ENCODE data around the gene CHTOP.

The CHTOP gene

GRCh38 chr1:153608742-153609584 lies 24.9 kb upstream of the CHTOP start:
- no peak overlapping the region for H3K4me3 Mint-ChIP-seq
- H3K36me3 Mint-ChIP-seq = no peaks in the 10 kb centered on the region
- H3K9me3 Mint-ChIP-seq = peaks cover 2% of the 10 kb centered on the region
- ATAC-seq = no peak
- H3K27me3 Mint-ChIP-seq = no peaks in the 10 kb centered on the region
- peaks cover 28% of the 10 kb centered on the region for H3K4me1 Mint-ChIP-seq
- no peak overlapping the region for H3K27ac Mint-ChIP-seq

DNA sequence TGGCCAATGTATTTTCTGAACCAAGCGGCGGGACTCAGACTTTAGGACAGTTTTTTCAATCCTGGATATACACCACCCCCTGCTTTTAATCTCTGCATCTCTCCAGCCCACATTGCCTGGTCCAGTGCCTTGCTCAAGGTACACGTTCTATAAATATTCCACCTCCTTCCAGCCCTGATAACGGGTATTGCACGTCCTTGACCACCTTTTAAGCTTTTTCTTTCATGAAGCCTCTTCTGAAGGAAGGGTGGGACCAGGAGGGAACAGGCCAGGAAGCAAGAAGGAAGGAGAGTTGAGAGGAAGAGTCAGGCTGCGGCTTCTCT lies 24.3 kb upstream of the CHTOP start:
- no peaks in the 10 kb centered on the region for H3K36me3 Mint-ChIP-seq
- H3K4me3 Mint-ChIP-seq = no peak overlapping the region
- no peaks in the 10 kb centered on the region for H3K27me3 Mint-ChIP-seq
- ATAC-seq = no peak
- H3K4me1 Mint-ChIP-seq = peaks cover 28% of the 10 kb centered on the region
- H3K27ac Mint-ChIP-seq = no peak overlapping the region
- peaks cover 2% of the 10 kb centered on the region for H3K9me3 Mint-ChIP-seq

DNA sequence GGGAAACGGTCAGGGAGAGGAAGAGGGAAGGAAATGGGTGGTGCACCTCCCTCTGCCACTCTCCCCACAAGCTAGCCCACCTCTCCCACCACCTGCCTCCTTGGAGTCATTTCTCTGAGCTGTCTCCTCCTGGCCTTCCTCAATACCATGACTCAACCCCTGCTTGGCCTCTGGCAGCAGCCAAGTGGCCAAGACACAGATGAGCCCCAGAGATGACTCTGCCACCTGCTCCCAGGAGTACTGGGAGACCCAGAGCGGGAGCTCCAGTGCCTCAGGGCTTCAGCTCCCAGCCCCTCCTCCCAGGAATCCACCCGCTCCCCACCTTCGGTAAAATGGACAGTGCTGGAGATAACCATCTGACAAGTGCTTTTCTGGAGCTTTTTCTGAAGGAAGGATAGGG lies 23.5 kb upstream of the CHTOP start:
- ATAC-seq = no peak
- Mint-ChIP-seq H3K27me3 (no peaks in the 10 kb centered on the region), H3K9me3 (no peaks in the 10 kb centered on the region), H3K4me3 (no peak overlapping the region), H3K36me3 (no peaks in the 10 kb centered on the region), H3K4me1 (peaks cover 23% of the 10 kb centered on the region), H3K27ac (no peak overlapping the region)

- ATAC-seq = no peak
- Mint-ChIP-seq H3K27ac (no peak overlapping the region), H3K9me3 (no peaks in the 10 kb centered on the region)
Observed at GRCh38 chr1:153610811-153611301, 23.0 kb upstream of the CHTOP start.

DNA sequence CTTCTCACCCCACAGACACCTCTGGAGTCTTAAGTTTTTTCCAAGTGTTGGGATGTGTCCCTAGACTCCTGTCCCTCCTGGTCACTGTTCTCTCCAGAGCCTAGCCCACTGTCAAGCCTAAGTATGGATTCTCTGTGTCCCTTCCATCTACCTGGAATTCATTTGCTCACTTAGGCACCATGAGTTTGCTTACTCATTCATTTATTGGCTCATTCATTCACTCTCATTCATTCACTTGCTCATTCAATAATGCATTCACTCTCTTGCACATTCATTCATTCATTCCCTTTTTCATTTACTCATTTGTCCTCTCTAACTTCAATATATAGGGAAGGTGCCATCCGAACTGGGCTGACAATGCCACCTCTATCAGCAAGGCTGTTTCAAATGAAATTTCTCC lies 22.5 kb upstream of the CHTOP start:
- H3K4me1 Mint-ChIP-seq = peaks cover 22% of the 10 kb centered on the region

More at GRCh38 chr1:153610811-153611301, 23.0 kb upstream of the CHTOP start:
- Mint-ChIP-seq H3K4me3 (no peak overlapping the region), H3K4me1 (peaks cover 22% of the 10 kb centered on the region), H3K27me3 (no peaks in the 10 kb centered on the region), H3K36me3 (no peaks in the 10 kb centered on the region)

GRCh38 chr1:153612111-153612754 lies 21.6 kb upstream of the CHTOP start:
- no peak for ATAC-seq
- Mint-ChIP-seq H3K27ac (no peak overlapping the region), H3K9me3 (no peaks in the 10 kb centered on the region), H3K4me3 (no peak overlapping the region), H3K4me1 (peaks cover 23% of the 10 kb centered on the region), H3K36me3 (no peaks in the 10 kb centered on the region), H3K27me3 (no peaks in the 10 kb centered on the region)

More for the DNA sequence above, 22.5 kb upstream of the CHTOP start:
- H3K27me3 Mint-ChIP-seq = no peaks in the 10 kb centered on the region
- H3K36me3 Mint-ChIP-seq = no peaks in the 10 kb centered on the region
- no peak overlapping the region for H3K27ac Mint-ChIP-seq
- H3K9me3 Mint-ChIP-seq = no peaks in the 10 kb centered on the region
- ATAC-seq = no peak
- H3K4me3 Mint-ChIP-seq = no peak overlapping the region

- no peak within 1 kb of the TSS for H3K4me3 Mint-ChIP-seq
- no peak for ATAC-seq
- peaks cover 29% of the 10 kb centered on the region for H3K4me1 Mint-ChIP-seq
- H3K27me3 Mint-ChIP-seq = no peaks in the 10 kb centered on the region
- no peaks in the 10 kb centered on the region for H3K9me3 Mint-ChIP-seq
- no peaks in the 10 kb centered on the region for H3K36me3 Mint-ChIP-seq
- H3K27ac Mint-ChIP-seq = peak within 1 kb of the TSS; percentile 40
Observed at GRCh38 chr1:153612755-153613331, 21.0 kb upstream of the CHTOP start, which contains the start of gene S100A16. Gene S100A16 (minus strand): TSS chr1:153613137. CDS start chr1:153608151, 4,986 bp downstream.

DNA sequence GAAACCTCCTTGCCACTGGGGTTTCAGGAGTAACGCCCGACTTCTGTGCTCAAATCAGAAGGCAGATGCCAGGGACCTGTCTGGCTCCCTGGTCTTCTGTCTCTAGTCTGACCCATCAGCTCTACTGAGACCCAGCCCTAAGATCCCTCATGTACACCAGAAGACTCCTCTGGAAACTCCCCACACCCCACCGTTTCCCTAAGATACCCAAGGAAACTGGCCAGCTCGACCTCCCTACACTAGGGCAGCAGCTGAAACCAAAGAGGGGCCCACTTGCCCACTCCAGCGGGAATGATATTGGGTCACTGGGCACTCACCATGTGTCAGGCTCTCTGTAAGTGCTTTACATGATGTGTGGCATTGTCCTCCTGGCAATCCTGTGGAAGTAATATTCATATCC lies 20.5 kb upstream of the CHTOP start:
- H3K4me1 Mint-ChIP-seq = peaks cover 29% of the 10 kb centered on the region
- H3K4me3 Mint-ChIP-seq = no peak overlapping the region
- H3K9me3 Mint-ChIP-seq = no peaks in the 10 kb centered on the region
- ATAC-seq = no peak
- no peak overlapping the region for H3K27ac Mint-ChIP-seq
- no peaks in the 10 kb centered on the region for H3K36me3 Mint-ChIP-seq
- no peaks in the 10 kb centered on the region for H3K27me3 Mint-ChIP-seq

DNA sequence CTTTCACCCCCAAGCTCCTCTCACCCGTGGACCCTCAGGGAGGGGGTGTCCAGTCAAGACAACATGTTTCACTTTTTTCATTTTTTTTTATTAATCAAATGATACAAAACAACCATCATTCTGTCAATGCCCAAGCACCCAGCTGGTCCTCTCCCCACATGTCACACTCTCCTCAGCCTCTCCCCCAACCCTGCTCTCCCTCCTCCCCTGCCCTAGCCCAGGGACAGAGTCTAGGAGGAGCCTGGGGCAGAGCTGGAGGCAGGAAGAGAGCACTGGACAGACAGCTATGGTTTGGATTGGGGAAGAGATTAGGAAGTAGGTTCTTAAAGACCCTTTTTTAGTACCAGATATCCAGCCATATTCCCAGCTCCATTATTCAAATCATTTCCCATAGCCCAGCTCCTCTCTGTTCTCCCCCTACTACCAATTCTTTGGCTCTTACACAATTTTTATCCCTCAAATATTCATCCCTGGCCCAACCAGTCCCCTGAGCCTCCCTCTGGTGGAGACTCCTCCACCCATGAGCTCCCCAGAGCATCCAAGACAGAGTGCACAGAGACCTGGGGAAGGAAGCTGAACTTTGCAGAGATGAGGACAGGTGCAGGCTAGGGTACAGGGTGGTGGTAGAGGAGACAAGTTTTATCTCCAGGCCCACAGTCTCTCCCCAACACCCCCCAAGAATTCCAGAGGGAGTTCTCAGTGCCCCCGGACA lies 19.5 kb upstream of the CHTOP start:
- H3K27ac Mint-ChIP-seq = peak overlapping the region; percentile 40
- H3K4me3 Mint-ChIP-seq = no peak overlapping the region
- peaks cover 29% of the 10 kb centered on the region for H3K4me1 Mint-ChIP-seq
- H3K27me3 Mint-ChIP-seq = no peaks in the 10 kb centered on the region
- ATAC-seq = no peak
- no peaks in the 10 kb centered on the region for H3K9me3 Mint-ChIP-seq
- no peaks in the 10 kb centered on the region for H3K36me3 Mint-ChIP-seq

DNA sequence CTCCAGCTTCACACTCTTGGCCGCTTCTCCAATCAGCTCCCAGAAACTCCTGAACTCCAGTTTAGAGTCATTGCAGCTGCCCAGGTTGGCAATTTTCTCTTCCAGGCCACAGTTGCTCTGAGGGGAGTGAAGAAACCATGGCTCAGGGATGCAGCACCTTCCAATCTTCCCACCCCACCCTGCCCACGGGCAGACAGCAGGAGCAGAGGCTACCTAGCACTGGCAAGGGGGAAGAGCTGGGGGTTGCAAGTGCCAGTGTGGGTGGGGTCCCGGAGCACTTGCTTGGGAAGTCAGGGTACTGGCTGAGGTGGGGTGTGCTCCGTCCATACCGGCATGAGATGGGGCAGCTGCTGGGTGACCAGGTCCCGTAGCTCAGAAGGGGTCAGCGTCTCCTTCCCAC lies 19.0 kb upstream of the CHTOP start:
- no peaks in the 10 kb centered on the region for H3K27me3 Mint-ChIP-seq
- H3K9me3 Mint-ChIP-seq = no peaks in the 10 kb centered on the region
- H3K36me3 Mint-ChIP-seq = no peaks in the 10 kb centered on the region
- H3K4me3 Mint-ChIP-seq = no peak overlapping the region
- peak overlapping the region; percentile 40 for H3K27ac Mint-ChIP-seq
- H3K4me1 Mint-ChIP-seq = peaks cover 29% of the 10 kb centered on the region
- no peak for ATAC-seq

DNA sequence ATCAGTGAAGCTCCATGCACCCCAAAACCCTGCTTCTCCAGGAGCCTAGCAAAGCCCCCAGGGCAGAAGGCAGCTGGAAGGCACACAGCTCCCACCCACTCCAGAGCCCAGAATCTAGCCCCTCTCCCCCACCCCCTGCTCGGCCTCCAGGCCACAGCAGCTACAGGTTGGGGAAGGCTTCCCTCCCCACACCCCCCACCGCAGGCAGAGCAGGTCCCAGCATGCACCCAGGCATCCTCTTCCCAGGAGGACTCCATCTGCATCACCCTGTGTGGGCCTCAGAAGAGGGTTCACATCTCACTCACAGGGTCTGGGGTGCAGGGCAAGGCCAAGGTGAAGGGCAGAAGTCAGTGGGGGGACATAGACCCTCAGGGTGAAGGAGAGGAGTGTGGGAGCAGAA lies 18.5 kb upstream of the CHTOP start:
- ATAC-seq = no peak

GRCh38 chr1:153616144-153616916 lies 17.5 kb upstream of the CHTOP start, which contains the start of gene S100A14:
Gene S100A14 (minus strand): TSS chr1:153616325. CDS start chr1:153615858, 467 bp downstream.
- H3K9me3 Mint-ChIP-seq = no peaks in the 10 kb centered on the region
- ATAC-seq = peak; percentile 24
- no peaks in the 10 kb centered on the region for H3K27me3 Mint-ChIP-seq
- H3K36me3 Mint-ChIP-seq = no peaks in the 10 kb centered on the region
- H3K4me3 Mint-ChIP-seq = no peak within 1 kb of the TSS
- H3K4me1 Mint-ChIP-seq = peaks cover 27% of the 10 kb centered on the region
- peak within 1 kb of the TSS; percentile 70 for H3K27ac Mint-ChIP-seq

More for the DNA sequence above, 18.5 kb upstream of the CHTOP start:
- Mint-ChIP-seq H3K27ac (peak overlapping the region; percentile 35), H3K36me3 (no peaks in the 10 kb centered on the region), H3K4me3 (no peak overlapping the region), H3K27me3 (no peaks in the 10 kb centered on the region), H3K4me1 (peaks cover 29% of the 10 kb centered on the region), H3K9me3 (no peaks in the 10 kb centered on the region)

DNA sequence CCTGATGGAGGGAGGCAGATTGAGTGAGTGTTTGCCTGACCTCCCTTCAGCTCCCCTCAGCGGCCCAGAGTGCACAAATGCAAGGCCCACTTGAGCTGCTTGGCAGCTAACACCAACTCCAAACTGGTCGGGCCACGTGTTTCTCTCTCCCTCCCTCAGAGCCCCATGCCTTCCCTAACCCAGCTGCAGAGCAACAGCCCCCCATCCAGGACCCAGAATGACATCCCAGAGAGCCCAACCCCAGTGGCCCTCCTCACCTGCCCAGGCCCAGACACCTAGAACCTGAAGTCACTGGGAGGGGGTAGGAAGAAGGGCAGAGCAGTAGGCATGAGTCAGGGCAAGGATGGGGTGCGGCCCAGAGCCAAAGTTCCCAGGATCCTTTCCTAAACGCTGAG lies 17.0 kb upstream of the CHTOP start:
- H3K4me3 Mint-ChIP-seq = no peak overlapping the region
- peaks cover 25% of the 10 kb centered on the region for H3K4me1 Mint-ChIP-seq
- no peaks in the 10 kb centered on the region for H3K9me3 Mint-ChIP-seq
- no peak for ATAC-seq
- no peaks in the 10 kb centered on the region for H3K27me3 Mint-ChIP-seq
- H3K27ac Mint-ChIP-seq = peak overlapping the region; percentile 70
- H3K36me3 Mint-ChIP-seq = no peaks in the 10 kb centered on the region

GRCh38 chr1:153617663-153618062 lies 16.2 kb upstream of the CHTOP start:
- H3K4me3 Mint-ChIP-seq = no peak overlapping the region
- ATAC-seq = peak; percentile 87
- no peaks in the 10 kb centered on the region for H3K9me3 Mint-ChIP-seq

More at GRCh38 chr1:153617663-153618062, 16.2 kb upstream of the CHTOP start:
- H3K4me1 Mint-ChIP-seq = peaks cover 25% of the 10 kb centered on the region
- H3K27me3 Mint-ChIP-seq = no peaks in the 10 kb centered on the region
- peak overlapping the region; percentile 70 for H3K27ac Mint-ChIP-seq
- no peaks in the 10 kb centered on the region for H3K36me3 Mint-ChIP-seq
